Endothelial cell of umbilical vein (primary cell): Measurements from ENCODE around the gene CYTH1. TPM values are rescaled to one million over a fixed set of nuclear protein-coding genes. Genes with fewer than 3 reads are reported as not detected.

ENCODE experiments used
- BruUV-seq: library from RNA; stranded (reverse); fragments of 400-500 nt; replicated peaks from 2 replicates; lab custom pipeline; 2021; lab: Mats Ljungman, UMichigan
- CTCF ChIA-PET: fragments of 300-600, 350-600 bp; sonication (Branson Sonifier 250); formaldehyde crosslinking; loops from one replicate; lab custom pipeline; 2021; ENCODE audit warnings: antibody characterized with exemption, inconsistent platforms; lab: Charles Lee
- POLR2A ChIA-PET: fragments of 300-600, 350-600 bp; sonication (Branson Sonifier 250); formaldehyde crosslinking; loops from one replicate; lab custom pipeline; 2021; ENCODE audit warnings: antibody characterized with exemption, inconsistent platforms; lab: Charles Lee
- DNase-seq: peaks from one replicate; pipeline ENCODE4 v3.0.0-alpha.2; 2011; ENCODE audit warnings: low read depth, low spot score
- FAIRE-seq: peaks from 2 replicates; lab custom pipeline; 2011; peaks lifted over from hg19 to GRCh38; lab: Jason Lieb, UNC
- H2AFZ ChIP-seq: 2 replicates; pipeline ENCODE4 v1.6.0; 2012; ENCODE audit warnings: low read depth, low read length, control low read depth, inconsistent platforms
- H3K27ac ChIP-seq: 2 replicates; pipeline ENCODE4 v1.5.1; 2011; ENCODE audit warnings: low read depth, mild to moderate bottlenecking, control low read depth, low read length, moderate library complexity; ENCODE audit not compliant: insufficient read depth
- H3K27me3 ChIP-seq, 2 experiments: 2 replicates each; pipeline versions ENCODE4 v1.6.0 to v1.6.1; 2011; ENCODE audit warnings: low read length in 2 of 2, mixed read lengths in 1 of 2; ENCODE audit not compliant: control insufficient read depth in 2 of 2, insufficient read depth in 2 of 2
- H3K36me3 ChIP-seq, 2 experiments: 2 replicates in 1 of 2; 3 replicates in 1 of 2; pipeline ENCODE4 v1.5.1; 2011; ENCODE audit warnings: low read length in 2 of 2, mild to moderate bottlenecking in 1 of 2, moderate library complexity in 1 of 2; ENCODE audit not compliant: control insufficient read depth in 2 of 2, insufficient read depth in 2 of 2; ENCODE audit errors: extremely low read depth in 1 of 2
- H3K4me1 ChIP-seq: 3 replicates; pipeline ENCODE4 v1.5.1; 2011; ENCODE audit warnings: mild to moderate bottlenecking, low read length; ENCODE audit not compliant: control insufficient read depth, insufficient read depth; ENCODE audit errors: extremely low read depth
- H3K4me2 ChIP-seq: 2 replicates; pipeline ENCODE4 v1.6.1; 2011; ENCODE audit warnings: low read length, control low read depth, mixed read lengths; ENCODE audit not compliant: insufficient read depth
- H3K4me3 ChIP-seq, 3 experiments: fragments of 200-600 bp in 1 of 3; sonication (generic), shearing (Covaris generic) in 1 of 3; replicated peaks in 1 of 3; 2 replicates each; pipeline ENCODE4 v1.5.1; 2011 to 2016; ENCODE audit warnings: control low read depth in 3 of 3, low read length in 3 of 3, mild to moderate bottlenecking in 2 of 3, inconsistent platforms in 1 of 3, low read depth in 1 of 3, moderate library complexity in 1 of 3; ENCODE audit not compliant: insufficient read depth in 1 of 3
- H3K79me2 ChIP-seq: 2 replicates; pipeline ENCODE4 v1.6.0; 2012; ENCODE audit warnings: low read length, inconsistent platforms; ENCODE audit not compliant: control insufficient read depth, insufficient read depth
- H3K9ac ChIP-seq: replicated peaks from 2 replicates; pipeline ENCODE3; 2011; ENCODE audit warnings: low read length, control low read depth; ENCODE audit not compliant: insufficient read depth; ENCODE audit errors: extremely low read depth
- H3K9me1 ChIP-seq: replicated peaks from 3 replicates; pipeline ENCODE4 v1.6.0; 2011; ENCODE audit warnings: mild to moderate bottlenecking, low read length; ENCODE audit not compliant: control insufficient read depth, insufficient read depth; ENCODE audit errors: extremely low read depth
- H3K9me3 ChIP-seq: replicated peaks from 2 replicates; pipeline ENCODE4 v1.5.1; 2012; ENCODE audit warnings: low read length, inconsistent platforms; ENCODE audit not compliant: control insufficient read depth, insufficient read depth
- H4K20me1 ChIP-seq: replicated peaks from 2 replicates; pipeline ENCODE3; 2011; ENCODE audit warnings: mild to moderate bottlenecking, low read length; ENCODE audit not compliant: control insufficient read depth, insufficient read depth; ENCODE audit errors: extremely low read depth
- EZH2 ChIP-seq: IDR thresholded peaks from 2 replicates; pipeline ENCODE4 v1.6.1; 2012; ENCODE audit warnings: borderline replicate concordance, low read depth, mild to moderate bottlenecking, moderate library complexity, low read length, inconsistent platforms; ENCODE audit not compliant: severe bottlenecking
- FOS ChIP-seq: IDR thresholded peaks from 2 replicates; pipeline ENCODE4 v1.6.1; 2011; ENCODE audit warnings: mild to moderate bottlenecking, low read length, moderate library complexity, borderline replicate concordance; ENCODE audit not compliant: insufficient read depth
- GATA2 ChIP-seq: IDR thresholded peaks from 2 replicates; pipeline ENCODE4 v1.7.0; 2011; ENCODE audit warnings: low read depth, mild to moderate bottlenecking, moderate library complexity, mixed read lengths, low read length; ENCODE audit not compliant: insufficient read length, insufficient read depth
- JUN ChIP-seq: IDR thresholded peaks from 2 replicates; pipeline ENCODE4 v1.6.1; 2011; ENCODE audit warnings: borderline replicate concordance, low read depth; ENCODE audit not compliant: insufficient read length, insufficient read depth
- MYC ChIP-seq: IDR thresholded peaks from one replicate; pipeline ENCODE4 v1.6.1; 2011; ENCODE audit warnings: mild to moderate bottlenecking, low read depth, low read length
- POLR2A ChIP-seq: IDR thresholded peaks from 2 replicates; pipeline ENCODE4 v1.6.1; 2012; ENCODE audit warnings: low read depth, mild to moderate bottlenecking, control low read depth, low read length
- POLR2AphosphoS5 ChIP-seq: IDR thresholded peaks from 2 replicates; pipeline ENCODE4 v1.6.1; 2012; ENCODE audit warnings: low read depth, mild to moderate bottlenecking, control low read depth, low read length, moderate library complexity; ENCODE audit not compliant: insufficient read depth
- dilution Hi-C: fragments of 300-500 bp; cut with MboI; formaldehyde crosslinking; loops from one replicate; pipeline ENCODE4 v1.15.0; 2019; ENCODE audit warnings: low sequenced_read_pairs; ENCODE audit not compliant: extremely low pct_ligation_motif_present
- intact Hi-C: fragments of 100-400 bp; cut with micrococcal nuclease; formaldehyde crosslinking; loops from one replicate; pipeline ENCODE4 v1.10.0; 2022
- polyA plus RNA-seq, 4 experiments: library from polyadenylated mRNA; depleted of rRNA in 3 of 4; stranded (reverse) in 3 of 4; unstranded in 1 of 4; fragments of >200 nt; gene quantifications; 2 replicates each; pipeline versions ENCODE4 v1.2.1 to v1.2.3, GENCODE V29; 2011 to 2012; ENCODE audit warnings: missing spikeins in 1 of 4
- total RNA-seq: library from RNA; stranded (reverse); gene quantifications from 2 replicates; pipeline ENCODE4 v1.2.3, GENCODE V29; 2021
- TF ChIP-seq, protein P1 (sequence below), 2 donors: IDR thresholded peaks; 1 replicate in 1 of 2; 2 replicates in 1 of 2; pipeline ENCODE4 v1.5.1; 2011; ENCODE audit warnings: low read length in 2 of 2, mild to moderate bottlenecking in 2 of 2, moderate library complexity in 2 of 2, control low read depth in 1 of 2, inconsistent platforms in 1 of 2, low read depth in 1 of 2; ENCODE audit not compliant: insufficient read depth in 1 of 2; ENCODE audit errors: extremely low read depth in 1 of 2
- TF ChIP-seq, protein P2 (sequence below): IDR thresholded peaks from 2 replicates; pipeline ENCODE4 v1.6.1; 2011; ENCODE audit not compliant: insufficient read depth, insufficient read length

CYTH1 gene
- total and polyA plus RNA-seq, 2 donors (not counting 3 experiments of a cell fraction or from before 2014, with no cell fraction given) = 35.9 to 49.9 TPM

DNA sequence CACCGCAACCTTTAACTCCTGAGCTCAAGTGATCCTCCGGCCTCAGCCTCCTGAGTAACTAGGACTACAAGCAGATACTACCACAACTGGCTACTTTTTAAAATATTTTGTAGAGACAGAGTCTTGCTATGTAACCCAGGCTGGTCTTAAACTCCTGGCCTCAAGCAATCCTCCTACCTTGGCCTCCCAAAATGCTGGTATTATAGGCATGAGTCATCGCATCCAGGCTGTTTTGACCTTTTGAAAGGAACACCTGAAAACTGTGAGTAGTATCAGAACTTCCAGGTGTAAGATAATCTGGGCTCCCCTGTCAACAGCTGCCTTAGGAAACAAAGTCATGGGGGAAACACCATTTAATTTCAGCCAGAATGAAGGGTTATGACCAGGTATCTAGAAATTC lies 77.5 kb downstream of the CYTH1 start:
- no TSS peak for BruUV-seq
- Histone ChIP-seq H3K4me2 (no peak overlapping the region), H3K9ac (no peak overlapping the region), H3K9me3 (no peaks in the 10 kb centered on the region), H3K4me3 (no peak overlapping the region), H4K20me1 (no peaks in the 10 kb centered on the region), H3K27ac (no peak overlapping the region), H2AFZ (no peak overlapping the region), H3K36me3 (peaks cover 9 to 12% of the 10 kb centered on the region in 2 experiments), H3K9me1 (no peaks in the 10 kb centered on the region), H3K4me1 (peaks cover 16% of the 10 kb centered on the region), H3K27me3 (no peaks in the 10 kb centered on the region), H3K79me2 (no peaks in the 10 kb centered on the region)
- intact Hi-C loops = loop anchor here (10.0 kb wide), 1 partner anchor 450 kb away; no protein-coding TSS in a partner anchor
- ChIA-PET POLR2A (no interaction called here), CTCF (no interaction called here)
- dilution Hi-C loops = no loop called here
- TF ChIP-seq FOS (no peak), EZH2 (no peak), POLR2A (no peak), MYC (no peak), POLR2AphosphoS5 (no peak), JUN (no peak), GATA2 (no peak)
- TF ChIP-seq, protein P1, sequence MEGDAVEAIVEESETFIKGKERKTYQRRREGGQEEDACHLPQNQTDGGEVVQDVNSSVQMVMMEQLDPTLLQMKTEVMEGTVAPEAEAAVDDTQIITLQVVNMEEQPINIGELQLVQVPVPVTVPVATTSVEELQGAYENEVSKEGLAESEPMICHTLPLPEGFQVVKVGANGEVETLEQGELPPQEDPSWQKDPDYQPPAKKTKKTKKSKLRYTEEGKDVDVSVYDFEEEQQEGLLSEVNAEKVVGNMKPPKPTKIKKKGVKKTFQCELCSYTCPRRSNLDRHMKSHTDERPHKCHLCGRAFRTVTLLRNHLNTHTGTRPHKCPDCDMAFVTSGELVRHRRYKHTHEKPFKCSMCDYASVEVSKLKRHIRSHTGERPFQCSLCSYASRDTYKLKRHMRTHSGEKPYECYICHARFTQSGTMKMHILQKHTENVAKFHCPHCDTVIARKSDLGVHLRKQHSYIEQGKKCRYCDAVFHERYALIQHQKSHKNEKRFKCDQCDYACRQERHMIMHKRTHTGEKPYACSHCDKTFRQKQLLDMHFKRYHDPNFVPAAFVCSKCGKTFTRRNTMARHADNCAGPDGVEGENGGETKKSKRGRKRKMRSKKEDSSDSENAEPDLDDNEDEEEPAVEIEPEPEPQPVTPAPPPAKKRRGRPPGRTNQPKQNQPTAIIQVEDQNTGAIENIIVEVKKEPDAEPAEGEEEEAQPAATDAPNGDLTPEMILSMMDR (IDR thresholded peaks at IDR 0.05; ENCODE audit: extremely low read depth in 1 of 2, insufficient read depth in 1 of 2, low read depth in 1 of 2, low read length in 2 of 2) = no peak
- TF ChIP-seq, protein P2, sequence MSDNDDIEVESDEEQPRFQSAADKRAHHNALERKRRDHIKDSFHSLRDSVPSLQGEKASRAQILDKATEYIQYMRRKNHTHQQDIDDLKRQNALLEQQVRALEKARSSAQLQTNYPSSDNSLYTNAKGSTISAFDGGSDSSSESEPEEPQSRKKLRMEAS = no peak
- FAIRE-seq = no peak
- DNase-seq = no peak
